ENCODE results near the gene ITPRIP.

Gene ITPRIP

GRCh38 chr10:104308439-104308903, 29.8 kb downstream of the ITPRIP start:
- Histone ChIP-seq H3K36me3 (ENCODE audit: insufficient read depth, low read length) (no peaks in the 10 kb centered on the region; the same call in 1 of the 2 replicates), H3K27me3 (ENCODE audit: insufficient read depth, low read length) (no peaks in the 10 kb centered on the region), H3K9me3 (ENCODE audit: low read length) (no peaks in the 10 kb centered on the region), H3K9ac (ENCODE audit: low read length) (no peak overlapping the region), H3K79me2 (ENCODE audit: insufficient read depth, low read length) (no peaks in the 10 kb centered on the region), H3K4me3 (ENCODE audit: low read depth, low read length, poor library complexity, severe bottlenecking) (no peak overlapping the region), H3K27ac (ENCODE audit: low read depth, low read length, poor library complexity, severe bottlenecking) (no peak overlapping the region), H3K4me2 (ENCODE audit: low read length) (no peak overlapping the region), H3K4me1 (ENCODE audit: insufficient read depth, low read length, severe bottlenecking) (no peaks in the 10 kb centered on the region), H3F3A (ENCODE audit: insufficient read depth, low read length) (no peaks in the 10 kb centered on the region), H4K20me1 (ENCODE audit: insufficient read depth, low read length) (no peaks in the 10 kb centered on the region), H3K9me2 (ENCODE audit: low read depth, low read length) (no peaks in the 10 kb centered on the region), H2AFZ (ENCODE audit: low read length) (no peak overlapping the region)
- TF ChIP-seq EZH2 (IDR thresholded peaks at IDR 0.05; ENCODE audit: borderline replicate concordance, low read length) = no peak
- TF ChIP-seq CTCF (IDR thresholded peaks at IDR 0.05; ENCODE audit: low read length) = no peak

GRCh38 chr10:104307576-104308438, 30.5 kb downstream of the ITPRIP start:
- TF ChIP-seq EZH2 (IDR thresholded peaks at IDR 0.05; ENCODE audit: borderline replicate concordance, low read length) (no peak), CTCF (IDR thresholded peaks at IDR 0.05; ENCODE audit: low read length) (no peak)
- H3F3A ChIP-seq (ENCODE audit: insufficient read depth, low read length) = no peaks in the 10 kb centered on the region

GRCh38 chr10:104306897-104307296, 31.4 kb downstream of the ITPRIP start:
- H3K9ac ChIP-seq (ENCODE audit: low read length) = no peak overlapping the region
- H2AFZ ChIP-seq (ENCODE audit: low read length) = no peak overlapping the region
- no peaks in the 10 kb centered on the region for H3K4me1 ChIP-seq (ENCODE audit: insufficient read depth, low read length, severe bottlenecking)
- H3F3A ChIP-seq (ENCODE audit: insufficient read depth, low read length) = no peaks in the 10 kb centered on the region
- no peaks in the 10 kb centered on the region for H3K9me3 ChIP-seq (ENCODE audit: low read length)
- H3K4me2 ChIP-seq (ENCODE audit: low read length) = no peak overlapping the region
- TF ChIP-seq EZH2 (IDR thresholded peaks at IDR 0.05; ENCODE audit: borderline replicate concordance, low read length) (no peak), CTCF (IDR thresholded peaks at IDR 0.05; ENCODE audit: low read length) (no peak)
- H3K27ac ChIP-seq (ENCODE audit: low read depth, low read length, poor library complexity, severe bottlenecking) = no peak overlapping the region
- no peaks in the 10 kb centered on the region for H4K20me1 ChIP-seq (ENCODE audit: insufficient read depth, low read length)
- no peaks in the 10 kb centered on the region for H3K9me2 ChIP-seq (ENCODE audit: low read depth, low read length)
- no peak overlapping the region for H3K4me3 ChIP-seq (ENCODE audit: low read depth, low read length, poor library complexity, severe bottlenecking)
- no peaks in the 10 kb centered on the region for H3K27me3 ChIP-seq (ENCODE audit: insufficient read depth, low read length)
- H3K36me3 ChIP-seq (ENCODE audit: insufficient read depth, low read length) = no peaks in the 10 kb centered on the region; the same call in 1 of the 2 replicates
- H3K79me2 ChIP-seq (ENCODE audit: insufficient read depth, low read length) = no peaks in the 10 kb centered on the region

More at GRCh38 chr10:104307576-104308438, 30.5 kb downstream of the ITPRIP start:
- Histone ChIP-seq H3K4me1 (ENCODE audit: insufficient read depth, low read length, severe bottlenecking) (no peaks in the 10 kb centered on the region), H3K9me3 (ENCODE audit: low read length) (no peaks in the 10 kb centered on the region), H3K9ac (ENCODE audit: low read length) (no peak overlapping the region), H3K4me3 (ENCODE audit: low read depth, low read length, poor library complexity, severe bottlenecking) (no peak overlapping the region), H2AFZ (ENCODE audit: low read length) (no peak overlapping the region), H3K36me3 (ENCODE audit: insufficient read depth, low read length) (no peaks in the 10 kb centered on the region; the same call in 1 of the 2 replicates), H3K79me2 (ENCODE audit: insufficient read depth, low read length) (no peaks in the 10 kb centered on the region), H3K27ac (ENCODE audit: low read depth, low read length, poor library complexity, severe bottlenecking) (no peak overlapping the region), H3K9me2 (ENCODE audit: low read depth, low read length) (no peaks in the 10 kb centered on the region), H4K20me1 (ENCODE audit: insufficient read depth, low read length) (no peaks in the 10 kb centered on the region), H3K4me2 (ENCODE audit: low read length) (no peak overlapping the region), H3K27me3 (ENCODE audit: insufficient read depth, low read length) (no peaks in the 10 kb centered on the region)

Measured in OCI-LY1 (cell line).